ENCODE measurements around the gene PRKAG3. TPM values are rescaled to one million over a fixed set of nuclear protein-coding genes. Genes with fewer than 3 reads are reported as not detected.

The PRKAG3 gene
- total and polyA plus RNA-seq, 4 donors, result 0.01 TPM; not detected in 3

- peaks cover 4 to 69% (median 66%) of the 10 kb centered on the region in 3 donors for H3K27me3 ChIP-seq (ENCODE audit: control insufficient read depth in 3 of 3, insufficient read depth in 3 of 3, low read length in 2 of 3)
- TF ChIP-seq CTCF (IDR thresholded peaks at IDR 0.05; ENCODE audit: control extremely low read depth, extremely low read depth), result no peak
- ATAC-seq (ENCODE audit: insufficient read depth, low FRiP score), result no peak
These were observed 23.9 kb upstream of the PRKAG3 start for GRCh38 chr2:218855305-218856166.

GRCh38 chr2:218854860-218855259 is 23.3 kb upstream of the PRKAG3 start:
- Histone ChIP-seq H3K4me3 (no peak overlapping the region), H3K36me3 (ENCODE audit: control insufficient read depth in 4 of 4, insufficient read depth in 4 of 4, low read length in 4 of 4) (no peaks in the 10 kb centered on the region), H3K9ac (ENCODE audit: insufficient read depth in 1 of 2, low read length in 2 of 2) (no peak overlapping the region), H3K27ac (ENCODE audit: low read depth in 1 of 2, low read length in 1 of 2) (no peak overlapping the region), H3K9me3 (ENCODE audit: control insufficient read depth in 4 of 4, insufficient read depth in 3 of 4, low read length in 3 of 4) (peaks cover 0 to 2% (median 0%) of the 10 kb centered on the region in 4 donors), H3K4me1 (ENCODE audit: control insufficient read depth in 5 of 5, insufficient read depth in 5 of 5, low read length in 5 of 5) (peaks cover 0 to 5% (median 0%) of the 10 kb centered on the region in 5 donors), H3K27me3 (ENCODE audit: control insufficient read depth in 3 of 3, insufficient read depth in 3 of 3, low read length in 2 of 3) (peaks cover 4 to 63% (median 60%) of the 10 kb centered on the region in 3 donors)
- no peak for ATAC-seq (ENCODE audit: insufficient read depth, low FRiP score)
- TF ChIP-seq CTCF (IDR thresholded peaks at IDR 0.05; ENCODE audit: control extremely low read depth, extremely low read depth), result no peak
- WGBS, 2 donors, result 47 to 48% methylated on average over 5 of the region's 5 CpGs
- no peak for DNase-seq

More at GRCh38 chr2:218855305-218856166, 23.9 kb upstream of the PRKAG3 start:
- Histone ChIP-seq H3K9ac (ENCODE audit: insufficient read depth in 1 of 2, low read length in 2 of 2) (no peak overlapping the region), H3K36me3 (ENCODE audit: control insufficient read depth in 4 of 4, insufficient read depth in 4 of 4, low read length in 4 of 4) (no peaks in the 10 kb centered on the region), H3K27ac (ENCODE audit: low read depth in 1 of 2, low read length in 1 of 2) (no peak overlapping the region), H3K9me3 (ENCODE audit: control insufficient read depth in 4 of 4, insufficient read depth in 3 of 4, low read length in 3 of 4) (peaks cover 0 to 2% (median 0%) of the 10 kb centered on the region in 4 donors), H3K4me1 (ENCODE audit: control insufficient read depth in 5 of 5, insufficient read depth in 5 of 5, low read length in 5 of 5) (peaks cover 0 to 7% (median 3%) of the 10 kb centered on the region in 5 donors), H3K4me3 (no peak overlapping the region)
- WGBS, 2 donors, result 36 to 49% methylated on average over 14 of the region's 14 CpGs
- DNase-seq, result no peak

GRCh38 chr2:218853766-218854165 is 22.2 kb upstream of the PRKAG3 start:
- H3K27me3 ChIP-seq (ENCODE audit: control insufficient read depth in 3 of 3, insufficient read depth in 3 of 3, low read length in 2 of 3), result peaks cover 4 to 62% (median 56%) of the 10 kb centered on the region in 3 donors

More at GRCh38 chr2:218853766-218854165, 22.2 kb upstream of the PRKAG3 start:
- Histone ChIP-seq H3K4me1 (ENCODE audit: control insufficient read depth in 5 of 5, insufficient read depth in 5 of 5, low read length in 5 of 5) (peaks cover 0 to 5% (median 0%) of the 10 kb centered on the region in 5 donors), H3K9ac (ENCODE audit: insufficient read depth in 1 of 2, low read length in 2 of 2) (no peak overlapping the region), H3K27ac (ENCODE audit: low read depth in 1 of 2, low read length in 1 of 2) (no peak overlapping the region), H3K36me3 (ENCODE audit: control insufficient read depth in 4 of 4, insufficient read depth in 4 of 4, low read length in 4 of 4) (no peaks in the 10 kb centered on the region), H3K4me3 (no peak overlapping the region), H3K9me3 (ENCODE audit: control insufficient read depth in 4 of 4, insufficient read depth in 3 of 4, low read length in 3 of 4) (peaks cover 0 to 2% (median 0%) of the 10 kb centered on the region in 4 donors)
- ATAC-seq (ENCODE audit: insufficient read depth, low FRiP score), result no peak
- no peak for DNase-seq
- no peak for TF ChIP-seq CTCF (IDR thresholded peaks at IDR 0.05; ENCODE audit: control extremely low read depth, extremely low read depth)
- WGBS, 2 donors, result 31 to 36% methylated on average over 5 of the region's 5 CpGs
